Suprapubic skin (tissue), 4 donors: ENCODE measurements around the gene PDIA2.

ENCODE experiments used
- CTCF ChIP-seq, 2 donors: fragments of 200-600 bp in 1 of 2; fragments of 450-650 bp in 1 of 2; sonication (generic) in 1 of 2; IDR thresholded peaks; one replicate each; pipeline ENCODE4 v1.5.1; 2016 to 2019; ENCODE audit warnings: antibody characterized with exemption in 2 of 2, mild to moderate bottlenecking in 1 of 2, moderate library complexity in 1 of 2
- EP300 ChIP-seq: sonication (generic); formaldehyde crosslinking; IDR thresholded peaks from one replicate; pipeline ENCODE4 v1.6.1; 2017; ENCODE audit warnings: antibody characterized with exemption
- POLR2A ChIP-seq, 2 donors: fragments of 450-650 bp; IDR thresholded peaks; one replicate each; pipeline ENCODE4 v1.6.1; 2017; ENCODE audit warnings: antibody characterized with exemption in 2 of 2, mild to moderate bottlenecking in 2 of 2, moderate library complexity in 2 of 2
- POLR2AphosphoS5 ChIP-seq, 3 donors: sonication (generic); formaldehyde crosslinking; IDR thresholded peaks; one replicate each; pipeline ENCODE4 v1.6.1; 2017; ENCODE audit warnings: antibody characterized with exemption in 3 of 3

GRCh38 chr16:301235-301634 lies 18.3 kb downstream of the PDIA2 start:
- TF ChIP-seq CTCF (IDR thresholded peaks at IDR 0.05) (no peak), POLR2A (IDR thresholded peaks at IDR 0.05) (no peak), EP300 (no peak), POLR2AphosphoS5 (IDR thresholded peaks at IDR 0.05) (no peak)
